ENCODE data around the gene SH3PXD2A.

The SH3PXD2A gene

DNA sequence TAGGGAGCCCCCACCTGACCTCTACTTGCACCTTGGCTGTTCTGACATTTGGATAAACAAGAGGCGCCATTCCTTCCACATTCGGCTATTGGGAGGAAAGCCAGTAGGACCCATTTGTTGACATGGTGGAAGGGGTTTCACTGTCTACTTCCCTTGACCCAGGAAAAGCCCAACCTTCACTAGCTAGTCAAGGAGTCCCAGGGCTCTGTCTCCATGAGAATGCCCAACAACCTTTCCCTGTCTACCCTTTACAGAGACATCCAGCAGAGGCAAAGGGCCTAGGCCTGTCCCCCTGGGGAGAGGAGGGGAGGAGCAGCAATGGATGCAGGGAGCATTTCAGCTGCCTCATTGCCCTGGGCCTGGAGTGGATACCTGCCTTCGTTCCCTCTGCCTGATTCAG lies 225.8 kb downstream of the SH3PXD2A start:
- Histone ChIP-seq H3K27me3 (replicated peaks in 2 of 5; ENCODE audit: control insufficient read depth in 4 of 5, insufficient read depth in 5 of 5, low read length in 4 of 5) (no peaks in the 10 kb centered on the region), H3K4me1 (ENCODE audit: control extremely low read depth in 1 of 4, control insufficient read depth in 4 of 4, insufficient read depth in 4 of 4, low read length in 3 of 4) (peaks cover 0 to 10% (median 7%) of the 10 kb centered on the region in 4 experiments), H3K27ac (ENCODE audit: insufficient read depth in 1 of 2, low read depth in 1 of 2, low read length in 2 of 2, poor library complexity in 1 of 2, severe bottlenecking in 2 of 2) (no peak overlapping the region), H3K36me3 (ENCODE audit: control insufficient read depth in 4 of 4, insufficient read depth in 4 of 4, low read length in 3 of 4) (peaks cover 0 to 13% (median 3%) of the 10 kb centered on the region in 4 experiments), H3K9me3 (ENCODE audit: control extremely low read depth in 1 of 5, control insufficient read depth in 4 of 5, insufficient read depth in 2 of 5, low read depth in 1 of 5, low read length in 4 of 5) (no peaks in the 10 kb centered on the region), H3K4me3 (ENCODE audit: control insufficient read depth in 1 of 7, extremely low read depth in 1 of 7, insufficient read depth in 4 of 7, low read depth in 2 of 7, low read length in 6 of 7) (no peak overlapping the region)
- POLR2A ChIA-PET: interaction anchor here (0.6 kb wide), 1 partner anchor 64 kb away, joined by 3 read pairs; no protein-coding TSS in a partner anchor
- no peak for DNase-seq
- WGBS (ENCODE audit: insufficient coverage): 100% methylated on average over 2 of the region's 3 CpGs
- CTCF ChIA-PET: interaction anchor here (2.5 kb wide), 1 partner anchor 24 kb away, joined by 7 read pairs; no protein-coding TSS in a partner anchor

GRCh38 chr10:103627893-103628292 lies 227.5 kb downstream of the SH3PXD2A start:
- Histone ChIP-seq H3K27ac (ENCODE audit: insufficient read depth in 1 of 2, low read depth in 1 of 2, low read length in 2 of 2, poor library complexity in 1 of 2, severe bottlenecking in 2 of 2) (no peak overlapping the region), H3K4me3 (ENCODE audit: control insufficient read depth in 1 of 7, extremely low read depth in 1 of 7, insufficient read depth in 4 of 7, low read depth in 2 of 7, low read length in 6 of 7) (no peak overlapping the region), H3K27me3 (replicated peaks in 2 of 5; ENCODE audit: control insufficient read depth in 4 of 5, insufficient read depth in 5 of 5, low read length in 4 of 5) (no peaks in the 10 kb centered on the region), H3K4me1 (ENCODE audit: control extremely low read depth in 1 of 4, control insufficient read depth in 4 of 4, insufficient read depth in 4 of 4, low read length in 3 of 4) (peaks cover 0 to 10% (median 7%) of the 10 kb centered on the region in 4 experiments), H3K36me3 (ENCODE audit: control insufficient read depth in 4 of 4, insufficient read depth in 4 of 4, low read length in 3 of 4) (peaks cover 0 to 13% (median 2%) of the 10 kb centered on the region in 4 experiments), H3K9me3 (ENCODE audit: control extremely low read depth in 1 of 5, control insufficient read depth in 4 of 5, insufficient read depth in 2 of 5, low read depth in 1 of 5, low read length in 4 of 5) (no peaks in the 10 kb centered on the region)
- CTCF ChIA-PET: interaction anchor here (0.6 to 1.5 kb wide), 4 partner anchors 9 to 58 kb away, joined by 3 to 4 read pairs (median 3); no protein-coding TSS in a partner anchor
- POLR2A ChIA-PET: no interaction called here
- 94% methylated on average over 6 of the region's 13 CpGs for WGBS (ENCODE audit: insufficient coverage)
- DNase-seq: no peak

GRCh38 chr10:103627111-103627892 lies 228.1 kb downstream of the SH3PXD2A start:
- Histone ChIP-seq H3K4me1 (ENCODE audit: control extremely low read depth in 1 of 4, control insufficient read depth in 4 of 4, insufficient read depth in 4 of 4, low read length in 3 of 4) (peaks cover 0 to 10% (median 7%) of the 10 kb centered on the region in 4 experiments), H3K36me3 (ENCODE audit: control insufficient read depth in 4 of 4, insufficient read depth in 4 of 4, low read length in 3 of 4) (peaks cover 0 to 13% (median 2%) of the 10 kb centered on the region in 4 experiments), H3K27ac (ENCODE audit: insufficient read depth in 1 of 2, low read depth in 1 of 2, low read length in 2 of 2, poor library complexity in 1 of 2, severe bottlenecking in 2 of 2) (no peak overlapping the region), H3K27me3 (replicated peaks in 2 of 5; ENCODE audit: control insufficient read depth in 4 of 5, insufficient read depth in 5 of 5, low read length in 4 of 5) (no peaks in the 10 kb centered on the region), H3K9me3 (ENCODE audit: control extremely low read depth in 1 of 5, control insufficient read depth in 4 of 5, insufficient read depth in 2 of 5, low read depth in 1 of 5, low read length in 4 of 5) (no peaks in the 10 kb centered on the region), H3K4me3 (ENCODE audit: control insufficient read depth in 1 of 7, extremely low read depth in 1 of 7, insufficient read depth in 4 of 7, low read depth in 2 of 7, low read length in 6 of 7) (no peak overlapping the region)
- DNase-seq: no peak
- POLR2A ChIA-PET: no interaction called here
- 97% methylated on average over 22 of the region's 22 CpGs for WGBS (ENCODE audit: insufficient coverage)
- CTCF ChIA-PET: interaction anchor here (0.6 to 1.5 kb wide), 4 partner anchors 10 to 58 kb away, joined by 3 to 4 read pairs (median 3); no protein-coding TSS in a partner anchor

GRCh38 chr10:103626178-103626577 lies 229.2 kb downstream of the SH3PXD2A start:
- CTCF ChIA-PET: interaction anchor here (0.8 to 2.0 kb wide), 3 partner anchors 11 to 20 kb away, joined by 3 to 5 read pairs (median 3); no protein-coding TSS in a partner anchor
- DNase-seq: no peak
- peaks cover 0 to 14% (median 2%) of the 10 kb centered on the region in 4 experiments for H3K36me3 ChIP-seq (ENCODE audit: control insufficient read depth in 4 of 4, insufficient read depth in 4 of 4, low read length in 3 of 4)

GRCh38 chr10:103622935-103623574 lies 232.3 kb downstream of the SH3PXD2A start:
- no peak overlapping the region for H3K4me3 ChIP-seq (ENCODE audit: control insufficient read depth in 1 of 7, extremely low read depth in 1 of 7, insufficient read depth in 4 of 7, low read depth in 2 of 7, low read length in 6 of 7)
- peaks cover 0 to 7% (median 1%) of the 10 kb centered on the region in 4 experiments for H3K4me1 ChIP-seq (ENCODE audit: control extremely low read depth in 1 of 4, control insufficient read depth in 4 of 4, insufficient read depth in 4 of 4, low read length in 3 of 4)
- no peaks in the 10 kb centered on the region for H3K9me3 ChIP-seq (ENCODE audit: control extremely low read depth in 1 of 5, control insufficient read depth in 4 of 5, insufficient read depth in 2 of 5, low read depth in 1 of 5, low read length in 4 of 5)
- H3K27me3 ChIP-seq (replicated peaks in 2 of 5; ENCODE audit: control insufficient read depth in 4 of 5, insufficient read depth in 5 of 5, low read length in 4 of 5): no peaks in the 10 kb centered on the region
- H3K27ac ChIP-seq (ENCODE audit: insufficient read depth in 1 of 2, low read depth in 1 of 2, low read length in 2 of 2, poor library complexity in 1 of 2, severe bottlenecking in 2 of 2): no peak overlapping the region
- POLR2A ChIA-PET: interaction anchor here (0.7 kb wide), 1 partner anchor 10 kb away, joined by 5 read pairs; no protein-coding TSS in a partner anchor
- CTCF ChIA-PET: interaction anchor here (0.5 to 2.2 kb wide), 6 partner anchors 11 to 160 kb away, joined by 3 to 7 read pairs (median 4); no protein-coding TSS in a partner anchor
- no peak for DNase-seq
- peaks cover 0 to 19% (median 4%) of the 10 kb centered on the region in 4 experiments for H3K36me3 ChIP-seq (ENCODE audit: control insufficient read depth in 4 of 4, insufficient read depth in 4 of 4, low read length in 3 of 4)
- WGBS (ENCODE audit: insufficient coverage): 95% methylated on average over 10 of the region's 11 CpGs

More at GRCh38 chr10:103626178-103626577, 229.2 kb downstream of the SH3PXD2A start:
- Histone ChIP-seq H3K9me3 (ENCODE audit: control extremely low read depth in 1 of 5, control insufficient read depth in 4 of 5, insufficient read depth in 2 of 5, low read depth in 1 of 5, low read length in 4 of 5) (no peaks in the 10 kb centered on the region), H3K4me3 (ENCODE audit: control insufficient read depth in 1 of 7, extremely low read depth in 1 of 7, insufficient read depth in 4 of 7, low read depth in 2 of 7, low read length in 6 of 7) (no peak overlapping the region), H3K4me1 (ENCODE audit: control extremely low read depth in 1 of 4, control insufficient read depth in 4 of 4, insufficient read depth in 4 of 4, low read length in 3 of 4) (peaks cover 0 to 9% (median 6%) of the 10 kb centered on the region in 4 experiments), H3K27me3 (replicated peaks in 2 of 5; ENCODE audit: control insufficient read depth in 4 of 5, insufficient read depth in 5 of 5, low read length in 4 of 5) (no peaks in the 10 kb centered on the region), H3K27ac (ENCODE audit: insufficient read depth in 1 of 2, low read depth in 1 of 2, low read length in 2 of 2, poor library complexity in 1 of 2, severe bottlenecking in 2 of 2) (no peak overlapping the region)
- 97% methylated on average over 11 of the region's 11 CpGs for WGBS (ENCODE audit: insufficient coverage)
- POLR2A ChIA-PET: no interaction called here

DNA sequence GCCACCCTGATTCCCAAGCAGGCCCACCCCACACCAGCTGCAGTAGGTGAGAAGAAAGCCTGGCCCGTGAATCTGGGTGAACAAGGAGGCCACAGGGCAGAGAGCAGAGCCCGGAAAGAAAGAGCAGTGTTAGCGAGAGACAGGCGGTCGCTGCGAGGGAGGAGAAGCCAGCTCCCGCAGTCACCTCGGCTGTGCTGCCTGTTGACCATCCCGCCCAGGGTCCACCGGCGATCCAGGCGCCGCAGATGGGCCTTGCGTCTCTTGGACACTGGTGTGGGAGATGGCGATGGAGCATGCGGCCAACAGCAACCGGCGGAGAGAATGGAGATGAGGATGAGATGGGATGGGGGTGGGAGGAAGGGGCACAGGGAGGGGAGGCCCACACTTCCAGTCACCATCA lies 233.1 kb downstream of the SH3PXD2A start:
- Histone ChIP-seq H3K4me3 (ENCODE audit: control insufficient read depth in 1 of 7, extremely low read depth in 1 of 7, insufficient read depth in 4 of 7, low read depth in 2 of 7, low read length in 6 of 7) (no peak overlapping the region), H3K9me3 (ENCODE audit: control extremely low read depth in 1 of 5, control insufficient read depth in 4 of 5, insufficient read depth in 2 of 5, low read depth in 1 of 5, low read length in 4 of 5) (no peaks in the 10 kb centered on the region), H3K27me3 (replicated peaks in 2 of 5; ENCODE audit: control insufficient read depth in 4 of 5, insufficient read depth in 5 of 5, low read length in 4 of 5) (no peaks in the 10 kb centered on the region), H3K27ac (ENCODE audit: insufficient read depth in 1 of 2, low read depth in 1 of 2, low read length in 2 of 2, poor library complexity in 1 of 2, severe bottlenecking in 2 of 2) (no peak overlapping the region), H3K36me3 (ENCODE audit: control insufficient read depth in 4 of 4, insufficient read depth in 4 of 4, low read length in 3 of 4) (peaks cover 0 to 19% (median 4%) of the 10 kb centered on the region in 4 experiments), H3K4me1 (ENCODE audit: control extremely low read depth in 1 of 4, control insufficient read depth in 4 of 4, insufficient read depth in 4 of 4, low read length in 3 of 4) (peaks cover 0 to 7% (median 1%) of the 10 kb centered on the region in 4 experiments)
- CTCF ChIA-PET: interaction anchor here (2.6 kb wide), 1 partner anchor 17 kb away, joined by 9 read pairs; no protein-coding TSS in a partner anchor
- WGBS (ENCODE audit: insufficient coverage): 99% methylated on average over 9 of the region's 18 CpGs
- POLR2A ChIA-PET: no interaction called here
- DNase-seq: no peak

All from common myeloid progenitor, CD34-positive (primary cell).